K562 (cell line): ENCODE results near the gene SNRNP200. TPM values are rescaled to one million over a fixed set of nuclear protein-coding genes. Genes with fewer than 3 reads are reported as not detected.

Experiments used
- ATAC-seq: fragments of 200-7000 bp; cut with Tn5 transposase; 3 replicates; pipeline ENCODE4 v1.9.1; 2020; ENCODE audit warnings: moderate library complexity
- BruUV-seq: library from RNA; stranded (reverse); fragments of 400-500 nt; replicated peaks from 2 replicates; lab custom pipeline; 2021; lab: Mats Ljungman, UMichigan
- CTCF ChIA-PET: fragments of 300-600 bp; formaldehyde crosslinking; extraction: SDS; loops from one replicate; lab custom pipeline; 2021; ENCODE audit warnings: low intra/inter-chr PET ratio; lab: Yijun Ruan, JAX
- POLR2A ChIA-PET: fragments of 300-600, 350-650 bp; sonication (Branson Sonifier 250); formaldehyde crosslinking; extraction: SDS; loops from one replicate; lab custom pipeline; 2021; ENCODE audit warnings: antibody characterized with exemption, inconsistent platforms; lab: Yijun Ruan, JAX
- DNase-seq, 4 experiments: peaks; one replicate each; pipeline versions ENCODE4 v3.0.0 to v3.0.0-alpha.2; 2011 to 2018; ENCODE audit warnings: low spot score in 3 of 4, mixed read lengths in 3 of 4; ENCODE audit errors: extremely low read depth in 1 of 4
- FAIRE-seq: peaks from 2 replicates; lab custom pipeline; 2011; peaks lifted over from hg19 to GRCh38; lab: Jason Lieb, UNC
- H2AFZ ChIP-seq: 2 replicates; pipeline ENCODE4 v1.6.0; 2011; ENCODE audit warnings: low read depth, low read length, control low read depth, inconsistent platforms
- H3K27ac ChIP-seq: fragments of 200-600 bp; 3 replicates; pipeline ENCODE4 v1.8.0; 2011; ENCODE audit warnings: low read depth, mild to moderate bottlenecking, control low read depth, inconsistent platforms, low read length, moderate library complexity, mixed read lengths; ENCODE audit errors: extremely low read depth
- H3K27me3 ChIP-seq, 2 experiments: fragments of 300-600 bp in 1 of 2; 2 replicates in 1 of 2; 3 replicates in 1 of 2; pipeline versions ENCODE4 v1.6.0 to v1.8.0; 2011; ENCODE audit warnings: inconsistent platforms in 2 of 2, low read length in 2 of 2, mild to moderate bottlenecking in 1 of 2, mixed read lengths in 1 of 2, moderate library complexity in 1 of 2; ENCODE audit not compliant: control insufficient read depth in 2 of 2, insufficient read depth in 2 of 2
- H3K36me3 ChIP-seq: fragments of 300-600 bp; 3 replicates; pipeline ENCODE4 v1.8.0; 2011; ENCODE audit warnings: mild to moderate bottlenecking, low read length, inconsistent platforms; ENCODE audit not compliant: control insufficient read depth, insufficient read depth
- H3K4me1 ChIP-seq, 2 experiments: fragments of 200-600 bp in 1 of 2; replicated peaks in 1 of 2; 2 replicates in 1 of 2; 3 replicates in 1 of 2; pipeline versions ENCODE4 v1.5.1 to v1.8.0; 2011; ENCODE audit warnings: inconsistent platforms in 2 of 2, low read length in 2 of 2, mild to moderate bottlenecking in 1 of 2, mixed read lengths in 1 of 2, moderate library complexity in 1 of 2; ENCODE audit not compliant: control insufficient read depth in 2 of 2, insufficient read depth in 2 of 2
- H3K4me2 ChIP-seq: 2 replicates; pipeline ENCODE4 v1.6.1; 2011; ENCODE audit warnings: low read length, control low read depth, inconsistent platforms, mixed read lengths; ENCODE audit not compliant: insufficient read depth
- H3K4me3 ChIP-seq: fragments of 200-600 bp; sonication (generic), shearing (Covaris generic); 2 replicates; pipeline ENCODE4 v1.5.1; 2016; ENCODE audit warnings: control low read depth, inconsistent platforms
- H3K79me2 ChIP-seq: fragments of 200-600 bp; 3 replicates; pipeline ENCODE4 v1.8.0; 2011; ENCODE audit warnings: low read length, inconsistent platforms; ENCODE audit not compliant: control insufficient read depth, insufficient read depth
- H3K9ac ChIP-seq, 2 experiments: 2 replicates each; pipeline versions ENCODE4 v1.6.0 to v1.6.1; 2011; ENCODE audit warnings: low read depth in 2 of 2, low read length in 2 of 2, control low read depth in 1 of 2, inconsistent platforms in 1 of 2, mild to moderate bottlenecking in 1 of 2, mixed read lengths in 1 of 2; ENCODE audit not compliant: insufficient read depth in 1 of 2
- H3K9me1 ChIP-seq: one replicate; pipeline ENCODE4 v1.6.0; 2011; ENCODE audit warnings: inconsistent platforms, mild to moderate bottlenecking, low read length, moderate library complexity; ENCODE audit not compliant: control insufficient read depth, insufficient read depth
- H3K9me3 ChIP-seq: replicated peaks from 2 replicates; pipeline ENCODE4 v1.5.1; 2011; ENCODE audit warnings: low read depth, low read length, inconsistent platforms; ENCODE audit not compliant: control insufficient read depth, insufficient read depth
- H4K20me1 ChIP-seq: replicated peaks from 2 replicates; pipeline ENCODE4 v1.6.1; 2011; ENCODE audit warnings: low read length, inconsistent platforms, mixed read lengths; ENCODE audit not compliant: control insufficient read depth, insufficient read depth
- ETV6 ChIP-seq, 3 experiments: fragments of 150-350 bp in 1 of 3; sonication (generic) in 1 of 3; formaldehyde crosslinking in 1 of 3; IDR thresholded peaks; 2 replicates each; pipeline versions ENCODE4 v1.6.1 to v1.8.0; 2014 to 2022; ENCODE audit warnings: borderline replicate concordance in 2 of 3, low read depth in 2 of 3, antibody characterized with exemption in 1 of 3, low read length in 1 of 3, mild to moderate bottlenecking in 1 of 3, missing genetic modification reagents in 1 of 3
- IFI16 ChIP-seq: fragments of 250-450 bp; sonication (Bioruptor Pico); IDR thresholded peaks from 2 replicates; pipeline ENCODE4 v2.1.2; 2022; ENCODE audit warnings: mild to moderate bottlenecking, inconsistent platforms
- KDM2B ChIP-seq: fragments of 250-450 bp; sonication (Bioruptor Pico); IDR thresholded peaks from 2 replicates; pipeline ENCODE4 v1.8.0; 2021; ENCODE audit warnings: mild to moderate bottlenecking, moderate library complexity
- KDM4B ChIP-seq, 2 experiments: fragments of 450-650 bp in 1 of 2; sonication (generic) in 1 of 2; IDR thresholded peaks; 2 replicates each; pipeline ENCODE4 v1.6.1; 2016 to 2017; ENCODE audit warnings: borderline replicate concordance in 2 of 2, antibody characterized with exemption in 1 of 2, low read depth in 1 of 2, mild to moderate bottlenecking in 1 of 2
- MYNN ChIP-seq, 2 experiments: sonication (generic); formaldehyde crosslinking in 1 of 2; IDR thresholded peaks; 2 replicates each; pipeline versions ENCODE4 v1.5.0 to v1.6.1; 2016 to 2020; ENCODE audit warnings: antibody characterized with exemption in 1 of 2, missing genetic modification reagents in 1 of 2
- NELFE ChIP-seq: IDR thresholded peaks from 2 replicates; pipeline ENCODE4 v1.6.1; 2011; ENCODE audit warnings: mild to moderate bottlenecking; ENCODE audit not compliant: insufficient read depth, insufficient read length
- NR4A1 ChIP-seq, 2 experiments: fragments of 250-450 bp in 1 of 2; fragments of 450-650 bp in 1 of 2; sonication (Bioruptor Pico) in 1 of 2; IDR thresholded peaks; 2 replicates each; pipeline versions ENCODE4 v1.4.0 to v1.6.1; 2016 to 2020; ENCODE audit warnings: mild to moderate bottlenecking in 2 of 2, missing compliant biosample characterization in 1 of 2, missing genetic modification characterization in 1 of 2, moderate library complexity in 1 of 2
- OTX1 ChIP-seq: fragments of 450-650 bp; formaldehyde crosslinking; IDR thresholded peaks from 2 replicates; pipeline ENCODE4 v1.4.0; 2022; ENCODE audit warnings: mild to moderate bottlenecking
- PPARD ChIP-seq: fragments of 250-450 bp; sonication (Bioruptor Pico); IDR thresholded peaks from 2 replicates; pipeline ENCODE4 v1.8.0; 2022; ENCODE audit warnings: inconsistent platforms, mild to moderate bottlenecking, moderate library complexity
- PTTG1 ChIP-seq: fragments of 450-650 bp; IDR thresholded peaks from 2 replicates; pipeline ENCODE4 v1.6.1; 2016; ENCODE audit warnings: low read depth, mild to moderate bottlenecking, missing genetic modification characterization, missing compliant biosample characterization
- RERE ChIP-seq: sonication (generic); formaldehyde crosslinking; IDR thresholded peaks from 2 replicates; pipeline ENCODE4 v1.8.0; 2023; ENCODE audit warnings: missing genetic modification reagents, mild to moderate bottlenecking, borderline replicate concordance
- SMAD4 ChIP-seq: fragments of 250-450 bp; sonication (Bioruptor Pico); conservative IDR thresholded peaks from 2 replicates; pipeline ENCODE4 v1.8.0; 2021; ENCODE audit warnings: inconsistent platforms, mild to moderate bottlenecking, moderate library complexity
- SMARCA4 ChIP-seq: fragments of 450-650 bp; IDR thresholded peaks from 2 replicates; pipeline ENCODE4 v1.6.1; 2016
- SP2 ChIP-seq: IDR thresholded peaks from 2 replicates; pipeline ENCODE4 v1.6.1; 2011; ENCODE audit warnings: mild to moderate bottlenecking, low read depth, low read length, moderate library complexity; ENCODE audit not compliant: poor library complexity, severe bottlenecking; ENCODE audit errors: extremely low read depth
- TCFL5 ChIP-seq: fragments of 250-450 bp; sonication (Bioruptor Pico); conservative IDR thresholded peaks from 2 replicates; pipeline ENCODE4 v1.6.1; 2021; ENCODE audit warnings: mild to moderate bottlenecking, moderate library complexity, matching md5 sums
- ZC3H11A ChIP-seq: IDR thresholded peaks from 2 replicates; pipeline ENCODE4 v1.6.1; 2012; ENCODE audit warnings: low read depth, low read length, improper control_type of control experiment
- WGBS: fragments of 100-300 bp; shearing (Covaris generic); methylation state at CpG from one replicate; pipeline ENCODE4 v1.1.6; 2016; ENCODE audit warnings: low coverage, mixed read lengths; ENCODE audit not compliant: insufficient coverage; ENCODE audit errors: missing lambda C conversion rate; 5-methylcytosine and 5-hydroxymethylcytosine counted together
- in situ Hi-C: fragments of 300-500 bp; cut with MboI; formaldehyde crosslinking; loops from 4 replicates; pipeline ENCODE4 v1.15.0; 2018; ENCODE audit warnings: inconsistent platforms, mixed read lengths
- intact Hi-C: fragments of 100-400 bp; cut with micrococcal nuclease; formaldehyde crosslinking; loops from 2 replicates; pipeline ENCODE4 v1.14.2; 2022
- polyA plus RNA-seq, 8 experiments: library from polyadenylated mRNA; depleted of rRNA in 4 of 8; stranded (reverse) in 5 of 8; unstranded in 3 of 8; fragments of >200 nt; fragmentation: Nextera tagmentation in 2 of 8; fragmentation: Illumina TruSeq in 1 of 8; extraction: Ambion mirVana in 2 of 8; extraction: Trizol in 1 of 8; gene quantifications; 2 replicates each; pipeline versions ENCODE4 v1.2.1 to v1.2.3, GENCODE V29; 2011 to 2014; ENCODE audit warnings: inconsistent platforms in 1 of 8, missing spikeins in 1 of 8
- total RNA-seq, 7 experiments: library from RNA; depleted of rRNA in 6 of 7; stranded (reverse); fragments of >200 nt in 6 of 7; fragmentation: Illumina TruSeq in 2 of 7; extraction: Trizol in 2 of 7; gene quantifications; 2 replicates each; pipeline versions ENCODE4 v1.2.1 to v1.2.3, GENCODE V29; 2011 to 2021; ENCODE audit warnings: low replicate concordance in 1 of 7

SNRNP200 gene
- total and polyA plus RNA-seq, 9 of the 15 experiments (the other 6 are each of a cell fraction or from before 2014, with no cell fraction given), result 76.1 to 231 (median 155) TPM

- H3K9me3 ChIP-seq, result no peaks in the 10 kb centered on the region
- ATAC-seq (peak; percentile 35), DNase-seq (peak in 3 of 4 experiments; percentile 34 to 53 (median 51)), FAIRE-seq (peak; percentile 46)
- peak overlapping the region; percentile 77 for H2AFZ ChIP-seq
- peaks cover 21% of the 10 kb centered on the region for H3K36me3 ChIP-seq
- no peaks in the 10 kb centered on the region for H3K9me1 ChIP-seq
- H3K27ac ChIP-seq, result peak overlapping the region; percentile 94
- POLR2A ChIA-PET, result interaction anchor here (0.5 to 4.4 kb wide), 16 partner anchors 8 to 563 kb away, joined by 3 to 32 read pairs (median 5); partner anchors contain the start of genes ITPRIPL1, SNRNP200 and STARD7
- 1% methylated on average over 12 of the region's 15 CpGs for WGBS
- in situ Hi-C loops, result no loop called here
- peak overlapping the region; percentile 93 for H3K4me2 ChIP-seq
- H3K4me1 ChIP-seq, result peaks cover 18 to 30% of the 10 kb centered on the region in 2 experiments
- no peaks in the 10 kb centered on the region for H4K20me1 ChIP-seq
- CTCF ChIA-PET, result no interaction called here
- H3K79me2 ChIP-seq, result peaks cover 64% of the 10 kb centered on the region
- H3K4me3 ChIP-seq, result peak overlapping the region; percentile 55
- BruUV-seq, result TSS peak; percentile 69
- no peaks in the 10 kb centered on the region for H3K27me3 ChIP-seq
- peak overlapping the region; percentile 93 to 98 for H3K9ac ChIP-seq
- intact Hi-C loops, result no loop called here
- no peak for TF ChIP-seq NELFE
- TF ChIP-seq SMARCA4, result peak; percentile 52; the same call in 1 of the 2 replicates
- TF ChIP-seq OTX1, result no peak
- TF ChIP-seq PPARD (CRISPR knock-in tag), result no peak
- TF ChIP-seq IFI16 (CRISPR knock-in tag), result no peak
- TF ChIP-seq SP2, result no peak
- no peak for TF ChIP-seq ZC3H11A
- TF ChIP-seq NR4A1 (CRISPR knock-in tag; IDR thresholded peaks at IDR 0.05), result no peak
- TF ChIP-seq NR4A1 (tag; IDR thresholded peaks at IDR 0.05), result 0 out of 2 replicates have a peak, but pooled peaks have one; percentile 35
- TF ChIP-seq ETV6 (IDR thresholded peaks at IDR 0.05; ENCODE audit: borderline replicate concordance in 1 of 2, low read depth in 2 of 2, low read length in 1 of 2), result no peak
- TF ChIP-seq ETV6 (CRISPR knock-in tag; IDR thresholded peaks at IDR 0.05; ENCODE audit: borderline replicate concordance), result no peak
- TF ChIP-seq SMAD4 (CRISPR knock-in tag), result peak; percentile 27
- no peak for TF ChIP-seq RERE (CRISPR knock-in tag)
- TF ChIP-seq KDM4B (IDR thresholded peaks at IDR 0.05; ENCODE audit: borderline replicate concordance in 2 of 2, low read depth in 1 of 2), result no peak
- no peak for TF ChIP-seq KDM2B (CRISPR knock-in tag)
- TF ChIP-seq MYNN (IDR thresholded peaks at IDR 0.05), result no peak
- no peak for TF ChIP-seq MYNN (CRISPR knock-in tag; IDR thresholded peaks at IDR 0.05)
- no peak for TF ChIP-seq TCFL5 (CRISPR knock-in tag)
- TF ChIP-seq PTTG1, result no peak
Observed at GRCh38 chr2:96336104-96336775, 30.9 kb upstream of the SNRNP200 start.
